CMK (cell line): ENCODE data around the gene ZC3H12D.
"Not testable (repeated sequence)": the region's sequence is repeated elsewhere in the genome, so short reads cannot be mapped to it uniquely, and the experiment has no call there.

Experiments
- DNase-seq: peaks from one replicate; pipeline ENCODE4 v3.0.0-alpha.2; 2010; ENCODE audit warnings: low read depth

ZC3H12D gene

GRCh38 chr6:149459761-149460160 lies 25.1 kb downstream of the ZC3H12D start:
- no peak for DNase-seq

GRCh38 chr6:149458806-149459205 lies 26.0 kb downstream of the ZC3H12D start:
- DNase-seq, result no peak

GRCh38 chr6:149458196-149458595 lies 26.6 kb downstream of the ZC3H12D start:
- DNase-seq, result no peak

- no peak for DNase-seq
These were observed 27.4 kb downstream of the ZC3H12D start for GRCh38 chr6:149457316-149457884.

DNA sequence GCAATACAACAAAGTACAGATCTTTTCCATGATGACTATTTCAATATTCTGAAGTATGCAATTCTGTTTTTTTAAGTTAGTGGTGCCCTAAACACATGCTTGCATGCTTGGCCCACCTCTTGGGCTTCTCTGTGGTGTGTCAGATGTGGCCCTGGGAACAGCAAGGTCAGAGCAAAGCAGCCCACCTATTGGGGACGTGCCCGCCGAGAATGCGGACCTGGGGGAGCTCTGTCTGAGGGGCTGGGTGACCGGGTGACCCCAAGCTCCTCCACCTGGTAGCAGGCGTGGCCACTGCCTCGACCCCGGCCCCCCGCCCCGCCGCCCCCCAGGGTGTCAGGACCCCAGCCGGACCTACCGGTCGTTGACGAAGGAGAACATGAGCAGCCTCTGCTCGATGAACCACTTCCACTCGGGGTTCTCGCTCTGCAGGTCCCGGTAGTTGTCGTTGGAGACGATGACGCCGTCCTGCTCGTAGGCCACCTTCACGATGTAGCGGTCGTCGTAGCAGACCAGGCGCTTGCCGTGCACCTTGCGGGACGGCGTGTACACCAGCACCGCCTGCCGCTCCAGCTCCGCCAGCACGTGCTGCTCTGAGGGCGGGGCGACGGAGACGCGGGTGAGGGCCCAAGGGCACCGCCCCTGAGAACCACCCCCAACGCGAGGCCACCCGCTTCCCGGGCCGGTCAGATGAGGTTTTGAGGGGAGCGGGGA lies 28.3 kb downstream of the ZC3H12D start:
- DNase-seq, result no peak

- no peak for DNase-seq
These were observed 29.6 kb downstream of the ZC3H12D start for GRCh38 chr6:149455031-149455732.

DNA sequence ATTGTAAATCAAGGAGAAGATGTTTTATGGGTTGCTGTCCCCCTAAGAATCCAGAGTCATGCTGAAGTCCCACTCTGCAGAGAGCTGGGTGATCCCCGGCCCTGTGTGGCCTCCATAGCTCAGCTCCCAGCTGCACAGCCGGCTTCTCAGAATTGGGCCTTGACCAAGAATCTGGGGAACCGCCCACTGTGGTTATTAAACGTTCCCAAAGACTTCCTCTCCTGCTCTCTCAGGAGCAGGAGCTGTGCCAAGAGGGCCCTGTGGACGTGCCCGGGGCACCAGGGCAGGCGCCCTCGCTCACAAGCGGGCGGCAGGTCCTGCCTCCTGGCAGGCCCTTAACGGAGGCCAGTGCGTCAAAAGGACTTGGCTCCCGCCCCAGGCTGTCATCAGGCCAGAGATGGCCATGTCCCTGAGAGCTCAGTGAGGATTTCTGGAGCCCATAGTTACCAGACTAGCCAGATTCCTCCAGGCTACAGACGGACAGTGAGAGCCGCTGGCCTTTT lies 30.4 kb downstream of the ZC3H12D start:
- no peak for DNase-seq

- no peak for DNase-seq
These were observed 31.0 kb downstream of the ZC3H12D start for GRCh38 chr6:149453597-149454345.

GRCh38 chr6:149452037-149452939 lies 32.5 kb downstream of the ZC3H12D start:
- DNase-seq, result no peak

DNA sequence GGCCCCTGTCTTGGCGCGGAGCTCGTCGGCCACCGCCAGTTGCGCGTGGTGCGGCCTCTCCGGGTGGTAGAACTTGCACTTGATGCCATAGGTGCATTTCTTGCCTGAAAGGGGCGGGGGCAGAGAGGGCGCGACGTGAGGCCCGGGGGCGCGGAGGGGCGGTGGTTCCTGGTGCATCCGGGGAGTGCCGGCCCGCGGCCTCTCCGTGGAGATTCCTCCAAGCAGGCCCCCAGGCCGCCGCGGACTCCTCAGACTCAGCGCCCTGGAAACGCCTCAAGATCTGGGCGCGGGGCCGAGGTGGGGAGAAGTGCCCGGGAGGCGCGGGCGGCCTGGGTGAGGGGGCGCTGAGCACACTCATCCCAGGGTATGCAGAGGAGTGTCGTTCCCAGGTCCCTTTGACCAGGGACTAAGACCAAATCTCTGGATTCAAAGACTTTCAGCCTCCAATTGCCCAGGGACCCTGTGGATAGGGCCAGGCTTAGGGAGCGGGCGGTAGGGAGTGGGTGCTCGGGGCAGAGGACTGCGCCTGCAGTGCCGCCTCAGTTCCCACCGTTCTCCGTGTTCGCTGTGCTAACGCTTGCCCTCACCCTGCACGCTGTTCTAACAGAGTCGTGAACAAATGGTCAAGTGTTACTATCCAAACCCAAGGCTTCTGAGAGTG lies 33.3 kb downstream of the ZC3H12D start:
- no peak for DNase-seq

DNA sequence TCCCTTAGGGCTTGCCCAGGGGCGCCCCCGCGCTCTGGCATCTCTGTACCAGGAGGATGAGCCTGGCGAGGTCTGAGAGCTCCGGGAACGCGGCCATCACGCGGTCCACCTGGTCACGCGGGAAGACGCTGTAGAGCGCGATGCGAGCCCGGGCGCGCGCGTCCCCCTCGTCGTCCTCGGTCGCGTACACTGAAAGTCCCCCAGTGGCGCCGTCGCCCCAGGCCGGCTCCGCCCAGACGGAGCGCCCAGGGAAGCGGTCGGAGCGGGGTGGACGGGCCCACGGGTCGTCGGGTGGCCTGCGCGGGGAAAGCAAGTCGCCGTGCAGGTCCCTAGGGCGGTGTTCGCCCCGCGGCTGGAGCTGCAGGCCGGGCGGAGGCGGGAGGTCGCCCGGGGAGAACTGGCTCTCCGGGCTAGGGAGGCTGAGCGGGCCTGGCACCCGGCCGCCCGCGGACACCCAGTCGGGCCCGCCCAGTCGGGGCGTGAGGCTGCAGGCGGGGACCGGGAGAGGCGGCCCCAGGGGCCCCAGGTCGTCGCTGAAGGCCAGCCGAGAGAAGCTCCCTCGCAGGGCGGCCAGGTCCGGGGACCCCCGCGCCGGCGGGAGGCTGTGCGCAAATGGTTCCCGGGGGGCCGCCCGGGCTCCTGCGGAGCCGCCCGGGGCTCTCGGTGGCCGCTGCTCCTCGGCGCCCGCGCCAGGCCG lies 34.0 kb downstream of the ZC3H12D start:
- DNase-seq, result no peak

DNA sequence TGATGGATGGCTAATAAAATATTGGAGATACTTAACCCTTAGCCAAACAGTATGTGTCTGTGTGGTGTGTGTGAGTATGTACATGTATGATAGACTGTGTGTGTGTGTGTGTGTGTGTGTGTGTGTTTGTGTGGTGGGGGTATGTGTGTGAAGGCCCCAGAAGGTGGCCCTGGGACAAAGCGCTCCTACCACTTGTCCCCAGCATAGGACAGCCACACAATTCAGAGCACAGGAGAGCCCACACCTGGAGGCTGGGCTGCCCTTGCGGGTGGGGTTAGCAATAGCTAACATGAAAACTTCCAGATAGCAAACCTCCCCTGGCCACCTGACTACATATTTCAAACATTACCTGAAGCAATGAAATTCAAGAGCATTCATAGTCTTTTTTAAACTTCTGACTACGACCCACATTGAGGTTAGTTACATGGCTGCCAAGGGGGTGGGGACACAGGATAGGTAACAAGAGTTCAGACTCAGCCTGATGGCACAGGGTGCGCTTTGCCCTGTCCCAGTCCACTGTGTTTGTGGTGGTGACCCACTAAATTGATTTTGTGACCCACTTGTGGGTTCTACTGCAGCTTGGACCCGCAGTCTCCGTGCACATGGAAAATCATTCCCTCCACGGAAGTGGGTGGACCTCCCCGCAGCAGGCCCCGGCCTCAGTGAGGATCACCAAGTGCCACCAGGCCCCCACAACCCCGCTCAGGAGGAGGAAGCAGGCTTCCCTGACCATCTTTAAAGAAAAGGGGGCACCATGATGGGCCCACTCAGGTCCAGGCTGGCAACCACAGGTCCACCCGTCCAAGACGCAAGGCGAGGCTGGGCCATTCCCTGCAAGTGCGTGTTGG lies 34.8 kb downstream of the ZC3H12D start:
- DNase-seq, result no peak

- no peak for DNase-seq
These were observed 35.9 kb downstream of the ZC3H12D start for GRCh38 chr6:149448821-149449453.

DNA sequence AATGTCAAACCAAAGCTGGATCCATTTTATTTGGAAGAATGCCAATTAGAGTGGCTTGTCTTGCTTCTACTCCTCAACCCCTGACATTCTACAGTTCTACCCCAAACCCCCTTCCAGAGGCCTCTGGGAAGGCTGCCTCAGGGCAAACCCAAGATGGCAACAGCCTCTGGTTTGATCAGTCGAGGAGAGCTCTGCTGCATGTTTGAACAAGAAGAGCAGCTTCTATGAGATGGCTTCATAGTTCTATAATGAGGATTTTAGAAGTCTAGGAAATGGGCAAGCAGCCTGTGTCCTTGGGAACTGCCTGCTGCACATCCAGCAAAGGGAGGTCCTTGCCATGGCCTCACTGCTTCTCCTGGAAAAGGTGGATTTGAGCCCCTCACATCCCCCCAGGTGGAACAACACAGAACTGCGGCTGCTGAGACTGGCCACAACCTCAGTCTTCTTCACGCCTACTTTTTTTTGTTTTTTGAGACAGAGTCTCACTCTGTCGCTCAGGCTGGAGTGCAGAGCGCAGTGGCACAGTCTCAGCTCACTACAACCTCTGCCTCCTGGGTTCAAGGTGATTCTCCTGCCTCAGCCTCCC lies 37.9 kb downstream of the ZC3H12D start:
- DNase-seq, result no peak

DNA sequence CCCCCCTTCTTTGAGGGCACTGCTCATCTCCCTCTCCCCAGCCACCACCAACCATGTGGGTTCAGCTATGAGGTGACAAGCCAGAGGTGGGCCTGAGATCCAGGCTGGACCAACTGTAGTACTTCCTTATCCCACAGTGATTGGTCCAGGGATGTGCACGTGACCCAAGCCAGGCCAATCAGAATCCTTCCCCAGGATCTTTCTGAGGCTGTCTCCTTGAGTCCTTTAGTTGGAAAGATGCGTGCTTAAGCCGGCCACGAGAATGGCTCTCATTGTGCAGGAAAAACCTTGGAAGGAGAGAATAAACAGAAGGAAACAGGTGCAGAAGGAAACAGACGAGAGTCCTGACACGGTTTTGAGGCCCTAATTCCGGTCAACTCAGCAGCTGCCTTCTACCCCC lies 39.2 kb downstream of the ZC3H12D start:
- no peak for DNase-seq

- DNase-seq, result no peak
These were observed 39.7 kb downstream of the ZC3H12D start for GRCh38 chr6:149445095-149445466.

DNA sequence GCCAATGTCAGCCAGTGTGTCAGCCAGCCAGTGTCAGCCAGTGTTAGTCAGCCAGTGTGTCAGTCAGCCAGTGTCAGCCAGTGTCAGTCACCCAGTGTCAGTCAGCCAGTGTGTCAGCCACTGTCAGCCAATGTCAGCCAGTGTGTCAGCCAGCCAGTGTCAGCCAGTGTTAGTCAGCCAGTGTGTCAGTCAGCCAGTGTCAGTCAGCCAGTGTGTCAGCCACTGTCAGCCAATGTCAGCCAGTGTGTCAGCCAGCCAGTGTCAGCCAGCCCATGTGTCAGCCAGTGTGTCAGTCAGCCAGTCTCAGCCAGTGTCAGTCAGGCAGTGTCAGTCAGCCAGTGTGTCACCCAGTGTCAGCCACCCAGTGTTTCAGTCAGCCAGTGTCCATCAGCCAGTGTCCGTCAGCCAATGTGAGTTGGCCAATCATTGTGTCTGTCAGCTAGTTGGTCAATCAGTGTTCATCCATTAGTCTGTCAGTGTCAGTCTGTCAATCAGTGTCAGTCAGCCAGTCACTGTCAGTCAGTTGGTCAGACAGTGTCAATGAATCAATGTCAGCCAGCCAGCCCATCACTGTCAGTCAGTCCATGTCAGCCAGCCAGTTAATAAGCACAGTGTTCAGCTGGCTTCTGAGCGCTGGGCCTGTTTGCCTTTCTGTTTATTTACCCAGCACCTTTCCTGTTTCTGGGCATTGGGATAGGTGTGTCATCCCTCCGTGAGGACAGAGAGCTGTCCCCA lies 40.3 kb downstream of the ZC3H12D start:
- not testable (repeated sequence) for DNase-seq
